ENCODE measurements around the gene KIF2A.
"Not testable (repeated sequence)": the region's sequence is repeated elsewhere in the genome, so short reads cannot be mapped to it uniquely, and the experiment has no call there.

Gene KIF2A

DNA sequence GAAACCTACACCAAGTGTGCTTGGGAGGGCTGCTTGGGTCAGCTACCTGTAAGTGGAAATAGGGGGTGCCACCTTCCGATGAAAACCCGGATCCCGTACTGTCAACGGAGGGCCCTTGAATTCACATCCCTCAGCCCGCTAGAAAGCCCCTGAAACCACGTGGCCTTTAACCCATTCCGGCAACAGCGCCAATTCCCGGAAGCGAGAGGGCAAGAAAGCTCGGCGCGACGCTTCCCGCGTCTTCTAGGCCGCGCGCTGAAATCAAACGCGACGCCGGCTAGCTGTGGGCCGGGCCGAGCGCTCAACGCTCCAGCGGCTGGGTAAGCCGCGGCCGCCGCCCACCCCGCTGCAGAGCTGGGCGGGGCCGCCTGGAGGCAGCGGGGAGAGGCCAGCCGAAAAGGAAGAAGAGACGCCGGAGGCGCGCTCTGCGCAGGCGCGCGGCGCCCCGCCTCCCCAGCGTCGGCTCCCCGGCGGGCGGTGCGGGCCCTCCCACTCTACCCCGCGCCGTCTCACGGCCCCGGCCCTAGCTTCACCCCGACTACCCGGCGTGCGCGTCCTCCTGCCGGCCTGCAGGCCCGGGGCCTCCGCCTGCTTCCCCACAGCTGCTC is at the start of gene KIF2A:
Gene KIF2A (plus strand): TSS at position 492 of the 608 bp plus-strand sequence. CDS start 267 bp downstream, outside the sequence.
- no peak for FAIRE-seq

DNA sequence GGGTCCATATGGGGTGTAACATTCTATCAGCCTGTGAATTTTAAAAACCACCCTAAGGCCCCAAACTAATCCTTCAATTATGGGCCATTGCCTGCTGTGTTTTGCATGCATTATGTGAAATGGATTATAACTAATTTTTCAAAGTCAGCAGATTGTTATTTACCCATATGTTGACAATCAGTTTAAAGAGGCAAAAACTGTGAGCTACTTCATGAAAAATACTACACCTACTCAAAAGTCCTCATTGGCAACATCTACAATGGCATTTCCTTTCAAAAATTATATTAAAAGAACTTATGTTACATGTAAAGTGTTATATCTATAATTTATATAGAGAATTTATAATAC is 49.0 kb upstream of the KIF2A start:
- no peak for FAIRE-seq

DNA sequence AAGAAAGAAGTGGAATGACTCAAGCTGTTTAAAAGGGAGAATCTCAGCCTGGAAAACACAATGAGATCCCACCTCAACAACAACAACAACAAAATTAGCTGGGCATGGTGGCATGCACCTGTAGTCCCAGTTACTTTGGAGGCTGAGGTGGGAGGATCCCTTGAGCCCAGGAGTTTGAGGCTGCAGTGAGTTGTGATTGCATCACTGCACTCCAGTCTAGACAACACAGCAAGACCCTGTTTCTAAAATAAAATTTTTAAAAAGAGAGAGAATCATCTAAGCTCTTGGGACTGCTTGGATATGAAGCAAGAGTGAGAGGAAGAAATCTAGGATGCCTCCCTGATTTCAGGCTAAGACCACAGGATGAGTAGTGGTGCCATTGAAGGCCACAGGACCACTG is 47.4 kb upstream of the KIF2A start:
- FAIRE-seq, result no peak

DNA sequence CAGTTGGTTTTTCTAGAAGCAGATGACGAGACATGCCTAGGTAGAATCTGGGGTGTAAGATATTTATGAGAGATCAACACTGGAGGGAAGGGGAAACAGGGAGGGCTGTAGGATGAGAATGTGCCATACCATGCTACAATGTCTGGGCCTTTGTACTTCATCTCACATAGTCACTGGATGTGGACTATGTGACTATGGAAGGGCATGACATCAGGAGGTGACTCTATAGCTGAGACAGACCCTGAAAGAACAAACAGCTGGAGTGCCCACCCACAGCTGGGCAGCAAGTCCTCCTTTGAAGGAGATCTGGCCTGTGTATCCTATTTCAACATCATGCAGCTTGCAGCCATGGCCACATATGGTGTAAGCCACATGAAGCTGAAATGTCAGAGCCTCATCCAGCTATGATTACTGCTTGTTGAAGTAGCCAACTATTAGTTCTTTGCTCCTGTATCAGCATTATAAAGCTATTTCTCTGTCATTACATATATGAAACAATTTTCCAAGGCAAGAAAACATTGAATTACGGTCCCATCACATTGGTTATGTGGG is 46.2 kb upstream of the KIF2A start:
- FAIRE-seq, result no peak

DNA sequence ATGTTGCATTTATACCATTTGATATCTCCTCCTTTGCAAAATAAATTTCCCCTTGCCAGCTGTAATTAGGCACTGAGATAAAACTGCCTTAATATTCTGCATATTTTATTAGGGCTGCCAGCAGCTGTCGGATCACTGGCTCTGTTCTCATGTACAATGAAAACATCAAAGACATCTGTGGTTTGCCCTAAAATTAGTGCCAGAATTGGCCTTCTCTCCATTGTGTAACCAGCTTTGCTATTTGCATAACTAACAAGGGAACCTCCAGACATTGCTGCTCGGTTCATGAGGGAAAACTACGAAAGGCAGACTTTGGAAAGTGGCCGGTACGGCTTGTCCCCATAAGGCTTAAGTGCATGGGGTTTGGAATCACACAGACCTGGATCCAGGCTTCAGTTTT is 45.5 kb upstream of the KIF2A start:
- FAIRE-seq, result no peak

DNA sequence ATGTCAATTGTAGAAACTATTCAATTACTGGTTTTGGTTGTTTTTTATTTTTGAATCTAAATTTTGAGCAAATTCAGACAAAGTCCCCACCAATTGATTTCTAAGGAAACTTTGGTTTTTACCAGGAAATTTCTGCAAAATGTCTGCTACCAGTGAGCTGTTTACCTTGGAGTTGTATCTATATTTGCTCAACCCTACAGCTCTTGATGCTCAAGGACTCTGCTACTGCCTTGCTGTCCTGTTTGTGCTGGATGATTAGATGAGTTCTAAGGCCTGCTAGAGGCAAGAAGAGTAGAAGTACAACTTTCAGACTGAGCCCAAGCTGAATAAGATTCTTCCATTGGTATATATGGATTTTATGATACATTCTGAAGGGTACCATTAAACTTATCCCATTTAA is 42.6 kb upstream of the KIF2A start:
- no peak for FAIRE-seq

DNA sequence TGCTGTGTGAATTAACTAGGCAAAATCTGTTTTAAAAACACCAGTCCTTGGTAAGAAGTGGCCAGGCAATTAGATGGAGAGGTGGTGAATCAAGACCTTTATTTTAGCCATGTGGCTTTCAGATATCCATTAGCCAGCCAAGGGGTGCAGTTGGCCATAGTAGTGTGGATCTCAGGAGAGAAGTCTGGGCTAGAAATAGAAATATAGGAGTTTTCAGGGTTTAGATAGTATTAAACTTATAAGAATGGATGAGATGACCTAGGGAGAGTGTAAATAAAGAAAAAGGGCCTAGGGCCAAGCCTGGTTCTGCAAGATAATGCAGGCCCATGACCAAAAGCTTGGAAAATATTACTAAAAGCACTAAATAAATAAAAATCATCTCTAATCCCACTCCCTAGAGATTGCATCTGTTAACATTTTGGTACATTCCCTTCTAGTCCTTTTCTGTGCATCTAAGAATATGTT is 40.3 kb upstream of the KIF2A start:
- FAIRE-seq, result no peak

DNA sequence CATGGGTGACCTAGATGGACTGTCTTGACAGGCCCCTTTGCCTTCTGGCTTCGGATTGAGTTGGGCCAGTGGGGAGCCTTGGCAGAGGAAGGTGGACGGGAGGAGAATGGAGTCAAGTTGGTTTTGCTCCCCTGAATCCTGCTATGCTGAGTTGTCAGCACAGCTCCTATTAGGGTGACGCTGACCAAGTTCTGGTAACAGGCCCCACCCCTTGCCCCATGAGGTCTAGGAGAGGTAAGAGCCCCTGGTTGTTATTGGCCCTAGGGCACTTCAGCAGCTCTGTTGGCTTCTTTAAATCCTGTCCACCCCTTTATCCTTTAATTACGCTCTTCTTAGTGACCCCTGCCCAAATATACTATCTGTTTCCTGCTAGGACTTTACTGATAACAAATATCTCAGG is 39.4 kb upstream of the KIF2A start:
- FAIRE-seq, result no peak

DNA sequence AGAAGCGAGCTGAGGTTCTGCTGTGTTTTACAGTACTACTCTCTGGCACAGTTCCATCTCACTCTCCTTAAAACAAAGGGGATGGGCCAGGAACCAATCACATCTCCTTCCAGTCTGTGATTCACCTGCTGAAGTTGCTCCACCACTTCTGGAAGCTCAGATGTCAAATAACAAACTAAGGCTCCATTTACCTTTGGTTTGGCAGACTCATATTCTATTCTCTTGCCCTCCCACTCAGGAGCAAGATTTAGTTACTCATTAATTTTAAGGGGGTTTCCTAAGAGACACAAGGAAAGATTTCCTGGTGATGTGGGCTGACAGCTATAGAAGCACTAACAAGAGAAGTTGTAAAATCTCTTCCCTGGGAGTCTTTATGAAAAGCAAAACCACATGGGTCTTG is 37.8 kb upstream of the KIF2A start:
- FAIRE-seq, result no peak

DNA sequence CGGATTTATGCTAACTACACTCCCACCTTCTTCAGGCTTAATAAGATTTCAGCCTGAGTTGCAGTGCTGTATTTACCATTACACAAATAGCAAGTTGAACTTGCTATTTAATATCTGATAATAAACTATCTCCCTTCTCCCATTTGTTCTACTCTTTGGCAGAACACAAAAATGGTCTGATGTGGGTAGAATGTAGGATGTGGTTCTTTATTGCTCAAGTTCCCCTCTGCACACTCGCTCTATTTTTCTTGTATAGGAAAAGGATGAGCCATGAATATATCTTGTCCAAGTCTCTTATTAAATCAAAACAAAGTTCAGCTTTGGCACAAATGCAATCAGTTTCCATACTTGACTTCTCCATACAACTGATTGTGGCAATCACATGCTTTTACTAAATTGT is 37.2 kb upstream of the KIF2A start:
- no peak for FAIRE-seq

DNA sequence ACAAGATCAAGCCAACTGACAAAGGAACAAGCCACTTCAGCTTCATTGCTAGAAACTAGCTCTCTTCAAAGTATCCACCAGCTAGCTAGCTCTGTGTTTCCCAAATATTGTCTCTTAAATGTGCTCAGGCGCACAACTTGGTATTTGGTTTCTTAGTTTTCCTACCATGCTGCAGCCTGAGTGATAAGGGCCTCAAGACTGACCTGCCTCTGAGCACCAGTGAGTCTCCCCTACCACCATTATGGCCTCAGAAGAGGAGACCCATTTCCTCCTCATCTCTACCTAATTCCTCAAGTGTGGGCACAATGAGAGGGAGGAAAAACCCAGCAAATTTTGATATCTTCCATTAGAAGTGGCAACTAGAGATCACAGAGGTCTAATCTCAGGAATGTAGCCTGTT is 34.6 kb upstream of the KIF2A start:
- FAIRE-seq, result no peak

DNA sequence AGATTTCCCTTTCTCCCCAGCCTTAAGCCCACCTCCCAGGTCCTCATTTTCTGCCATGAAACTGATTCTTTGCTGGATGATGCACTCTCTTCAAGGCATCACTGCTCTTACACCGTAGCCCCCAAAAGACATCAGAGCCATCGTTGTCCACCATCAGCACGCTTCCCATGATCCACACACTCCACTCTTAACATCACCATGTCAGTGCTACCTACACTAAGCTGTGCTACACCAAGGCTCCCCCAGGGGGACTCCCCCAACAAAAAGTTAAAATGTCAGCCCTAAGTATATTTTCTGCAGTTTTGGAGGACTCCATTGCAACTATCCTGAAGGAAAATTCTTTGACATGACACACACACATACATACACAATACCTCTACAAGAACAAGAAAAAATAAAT is 34.1 kb upstream of the KIF2A start:
- no peak for FAIRE-seq

DNA sequence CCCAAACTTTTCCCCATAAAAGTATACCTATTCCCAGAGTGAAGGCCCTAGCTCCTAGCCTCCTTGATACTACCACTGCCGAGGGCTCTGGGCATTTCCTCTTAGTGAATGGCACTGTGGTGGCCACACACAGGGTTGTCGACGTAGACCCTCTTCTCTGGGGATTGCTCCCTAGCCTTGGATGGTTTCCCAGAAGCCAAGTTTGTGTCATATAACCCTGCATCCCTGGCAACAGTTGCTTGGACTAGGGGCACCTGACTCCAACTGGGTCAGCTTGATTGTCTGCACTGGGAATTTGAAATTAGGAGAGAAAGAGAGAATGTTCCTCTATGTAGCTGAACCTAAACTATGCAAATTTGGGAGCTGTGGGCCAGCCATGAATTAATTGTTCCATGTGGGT is 32.3 kb upstream of the KIF2A start:
- no peak for FAIRE-seq

DNA sequence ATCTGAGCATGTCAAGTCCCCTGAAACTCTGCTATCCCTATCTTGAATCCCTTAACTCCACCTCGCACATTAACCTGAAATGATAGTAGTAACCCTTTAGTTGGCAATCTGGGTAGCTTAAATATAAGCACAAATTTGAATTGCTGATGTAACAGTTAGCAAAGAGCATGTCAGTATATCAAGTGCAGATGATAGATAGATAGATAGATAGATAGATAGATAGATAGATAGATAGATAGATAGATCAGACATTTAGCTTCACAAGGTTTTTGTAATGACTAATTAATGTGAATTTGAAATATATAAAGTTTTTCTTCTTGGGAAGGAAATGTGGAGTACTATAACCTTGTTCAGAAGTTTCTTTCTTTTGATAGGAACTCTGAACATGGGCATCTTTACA is 30.4 kb upstream of the KIF2A start:
- no peak for FAIRE-seq

DNA sequence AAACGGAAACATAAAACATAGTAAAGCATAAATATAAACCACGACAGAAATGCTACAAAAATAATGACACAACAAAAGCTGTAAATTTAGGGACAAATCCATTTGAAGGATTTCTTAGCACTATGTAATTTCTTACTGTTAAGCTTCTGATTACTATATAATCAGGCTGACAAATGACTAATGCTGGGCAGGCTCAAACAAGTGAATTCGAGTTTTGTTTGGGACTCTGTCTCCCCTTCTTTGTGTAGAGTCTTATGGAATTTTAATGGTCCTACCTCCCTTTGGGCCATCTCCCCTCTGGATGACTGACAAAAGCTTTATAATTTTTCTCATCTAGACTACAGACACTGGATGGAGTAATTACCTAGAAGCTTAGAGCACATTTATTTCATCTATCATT is 24.6 kb upstream of the KIF2A start:
- no peak for FAIRE-seq

DNA sequence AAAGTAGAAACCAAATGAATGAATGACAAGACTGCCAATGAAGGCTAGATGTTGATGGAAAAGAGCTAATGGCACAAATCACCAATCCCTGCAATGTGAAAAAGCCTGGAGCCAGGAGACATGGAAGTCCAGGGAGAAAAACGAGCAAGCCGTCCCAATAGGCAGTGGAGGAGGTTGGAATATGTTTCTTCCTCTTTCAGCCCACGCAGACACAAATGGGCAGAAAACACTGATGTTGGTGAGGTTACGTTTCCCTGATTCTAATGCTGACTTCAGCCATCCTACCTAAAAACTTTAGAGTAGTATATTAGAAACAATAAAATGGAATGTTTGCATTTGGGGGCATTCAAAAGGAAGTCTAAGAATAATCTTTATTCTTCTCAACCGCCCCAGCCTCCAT is 23.9 kb upstream of the KIF2A start:
- no peak for FAIRE-seq

DNA sequence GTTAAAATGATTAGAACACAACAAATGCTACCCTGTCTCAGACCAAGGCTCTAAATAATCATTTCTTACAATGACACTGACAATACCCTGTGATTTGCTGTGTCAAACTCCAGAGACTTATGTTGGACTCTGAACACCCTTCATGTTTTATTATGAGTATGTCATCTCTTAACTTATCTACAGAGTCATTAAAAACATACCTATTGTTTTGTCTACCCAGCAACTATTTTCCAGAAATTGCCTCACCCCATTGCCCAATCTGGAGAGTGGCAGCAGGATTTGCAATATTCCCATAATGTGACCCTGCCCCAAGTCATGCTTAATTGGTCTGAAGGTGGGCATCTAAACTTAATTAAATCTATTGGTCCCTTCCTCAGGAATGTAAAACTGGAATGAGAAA is 23.0 kb upstream of the KIF2A start:
- FAIRE-seq, result no peak

DNA sequence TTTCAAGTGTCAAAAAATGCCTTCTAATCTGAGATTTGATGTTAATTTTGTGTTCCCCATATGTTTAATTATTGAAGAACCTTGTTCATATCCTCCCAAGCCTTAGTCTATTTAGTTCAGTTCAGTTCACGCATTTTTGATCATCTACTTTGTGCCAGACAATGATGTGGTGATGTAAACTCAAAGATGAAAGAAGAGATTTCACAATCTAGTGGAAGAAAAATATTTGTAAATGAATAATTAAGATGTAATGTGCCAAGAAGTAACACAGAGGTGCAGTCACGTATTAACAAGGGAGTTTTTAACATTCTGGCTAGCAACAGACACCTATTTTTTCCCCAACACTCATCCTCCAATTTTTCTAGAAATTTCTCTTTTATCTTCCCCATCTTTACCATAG is 22.1 kb upstream of the KIF2A start:
- no peak for FAIRE-seq

DNA sequence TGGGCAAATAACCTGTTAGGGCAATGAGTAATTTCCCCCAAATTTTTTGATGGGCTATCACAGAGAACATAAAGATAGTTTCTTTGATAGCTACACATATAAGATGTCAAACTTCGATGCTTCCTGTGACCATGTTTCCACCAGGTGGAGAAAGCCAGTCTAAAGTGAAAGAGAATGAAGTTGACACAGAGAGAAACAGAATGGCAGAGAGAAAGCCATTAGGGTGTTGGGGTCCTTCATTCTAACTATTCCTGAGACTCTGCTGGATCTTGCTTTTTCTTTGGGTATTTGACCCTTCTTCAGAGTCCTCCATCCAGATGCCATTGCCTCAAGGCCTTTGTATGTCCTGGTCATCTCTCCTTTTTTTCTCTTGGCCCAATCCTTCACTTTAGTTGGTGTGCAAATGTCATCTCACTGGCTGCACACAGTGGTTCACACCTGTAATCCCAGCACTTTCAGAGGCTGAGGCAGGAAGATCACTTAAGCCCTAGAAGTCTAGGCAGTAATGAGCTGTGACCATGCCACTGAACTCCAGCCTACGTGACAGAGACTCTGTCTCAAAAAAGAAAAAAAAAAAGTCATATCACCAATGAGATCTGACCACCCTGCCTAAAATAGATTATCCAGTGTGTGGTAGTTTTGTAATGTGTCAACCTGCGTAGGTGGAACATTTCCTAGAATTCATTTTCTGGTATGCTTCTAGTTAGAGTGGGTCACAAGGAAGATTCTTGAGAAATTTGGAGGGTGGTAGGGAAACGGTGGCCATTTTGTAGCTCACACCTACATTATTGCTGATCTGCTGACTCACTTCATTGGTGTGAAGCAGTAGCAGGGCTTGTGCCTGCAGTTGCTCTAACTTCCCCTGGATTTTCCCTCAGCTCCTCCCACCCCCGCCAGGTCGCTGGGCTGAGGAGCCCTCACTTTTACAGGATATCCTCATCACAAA is 20.8 kb upstream of the KIF2A start:
- FAIRE-seq, result no peak

DNA sequence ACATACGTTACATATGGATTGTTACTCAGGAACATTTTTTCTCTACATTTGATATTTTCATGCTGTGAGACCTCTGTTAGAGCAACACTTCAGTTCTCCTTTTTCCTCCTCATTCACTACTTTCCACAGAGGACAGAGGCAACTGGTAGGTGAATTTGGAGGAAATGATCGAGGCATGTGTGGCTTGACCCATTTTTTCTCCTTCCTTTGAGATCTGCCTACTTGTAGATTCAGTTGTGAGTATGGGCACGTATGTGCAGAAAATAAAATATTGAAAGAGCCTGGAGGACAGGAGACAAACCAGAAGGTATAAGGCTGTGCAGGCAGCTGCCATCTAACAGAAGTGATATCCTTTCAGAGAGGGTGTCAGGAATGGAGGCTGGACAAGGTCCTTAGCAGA is 19.2 kb upstream of the KIF2A start:
- FAIRE-seq, result no peak

DNA sequence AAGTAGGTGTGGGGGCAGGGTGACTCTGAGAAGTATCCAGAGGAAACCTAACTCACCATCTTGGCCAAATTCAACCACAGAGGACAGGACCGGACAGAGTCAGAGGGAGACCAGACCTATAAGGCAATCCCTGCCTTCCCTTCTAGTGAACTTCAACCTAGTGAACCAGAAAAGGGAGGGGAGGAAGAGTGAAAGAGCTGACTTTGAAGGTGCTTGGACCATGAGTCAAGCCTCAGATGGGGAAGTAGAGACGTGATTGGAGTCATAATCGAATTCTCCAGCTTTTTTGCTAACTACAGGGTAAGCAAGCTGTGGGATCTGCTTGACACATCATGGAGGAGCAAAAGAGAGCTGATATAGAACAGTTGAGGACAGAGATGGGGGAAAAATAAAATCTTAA is 18.8 kb upstream of the KIF2A start:
- no peak for FAIRE-seq

DNA sequence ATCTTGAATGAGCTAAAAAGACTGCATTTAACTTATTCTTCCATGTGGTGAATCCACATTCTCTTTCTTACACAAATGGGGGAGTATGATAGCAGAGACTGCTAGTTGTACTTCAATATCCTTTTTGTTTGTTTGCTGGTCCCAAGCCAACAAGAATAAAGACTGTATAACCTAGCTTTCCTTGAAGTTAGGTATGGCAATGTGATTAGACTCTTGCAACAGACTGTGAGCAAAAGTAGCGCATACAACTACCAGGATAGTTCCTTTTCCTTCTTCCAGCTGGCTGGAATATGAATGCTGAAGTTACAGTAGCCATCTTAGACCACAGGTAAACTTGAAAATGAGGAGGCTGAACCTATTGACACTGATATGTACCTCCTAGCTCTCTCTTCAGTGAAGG is 17.9 kb upstream of the KIF2A start:
- FAIRE-seq, result no peak

DNA sequence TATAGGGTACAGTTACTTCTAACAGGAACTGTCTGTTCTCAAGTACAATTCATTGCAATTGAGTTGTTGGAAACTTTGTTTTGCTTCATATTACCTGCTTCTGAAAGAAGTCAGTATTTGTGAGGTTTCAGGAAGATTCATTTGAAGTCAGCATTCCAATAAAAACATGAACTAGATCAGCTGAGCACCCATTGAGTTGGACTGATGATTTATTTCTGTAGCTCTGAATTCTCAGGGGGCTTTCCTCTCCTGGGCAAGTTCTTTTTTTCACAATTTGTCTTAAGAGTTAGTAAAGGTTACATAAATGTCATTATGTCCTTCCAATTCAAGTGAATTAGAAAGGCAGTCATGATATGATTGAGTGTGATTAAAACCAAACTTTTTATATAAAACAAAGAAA is 16.2 kb upstream of the KIF2A start:
- FAIRE-seq, result no peak

DNA sequence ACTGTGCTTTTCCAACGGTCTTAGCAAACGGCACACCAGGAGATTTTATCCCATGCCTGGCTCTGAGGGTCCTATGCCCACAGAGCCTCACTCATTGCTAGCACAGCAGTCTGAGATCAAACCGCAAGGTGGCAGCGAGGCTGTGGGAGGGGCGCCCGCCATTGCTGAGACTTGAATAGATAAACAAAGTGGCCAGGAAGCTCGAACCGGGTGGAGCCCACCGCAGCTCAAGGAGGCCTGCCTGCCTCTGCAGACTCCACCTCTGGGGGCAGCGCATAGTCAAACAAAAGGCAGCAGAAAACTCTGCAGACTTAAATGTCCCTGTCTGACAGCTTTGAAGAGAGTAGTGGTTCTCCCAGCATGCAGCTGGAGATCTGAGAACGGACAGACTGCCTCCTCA is 14.2 kb upstream of the KIF2A start:
- FAIRE-seq, result not testable (repeated sequence)
